A673 (cell line): ENCODE measurements around the gene LIAS. TPM values are rescaled to one million over a fixed set of nuclear protein-coding genes. Genes with fewer than 3 reads are reported as not detected.

ENCODE experiments used
- BruUV-seq: library from RNA; stranded (reverse); fragments of 400-500 nt; replicated peaks from 2 replicates; lab custom pipeline; 2021; lab: Mats Ljungman, UMichigan
- CTCF ChIA-PET: fragments of 300-600 bp; sonication (Branson Sonifier 250); formaldehyde crosslinking; loops from one replicate; lab custom pipeline; 2022; ENCODE audit warnings: antibody characterized with exemption; lab: Charles Lee
- POLR2A ChIA-PET: fragments of 300-600 bp; sonication (Branson Sonifier 250); formaldehyde crosslinking; loops from one replicate; lab custom pipeline; 2022; ENCODE audit warnings: antibody characterized with exemption; ENCODE audit not compliant: low non-redundant PET; lab: Charles Lee
- DNase-seq: peaks from one replicate; pipeline ENCODE4 v3.0.0-alpha.2; 2015; ENCODE audit warnings: low spot score
- H3K27ac ChIP-seq: fragments of 200-600 bp; sonication (generic); 2 replicates; pipeline ENCODE4 v1.5.1; 2016; ENCODE audit warnings: mixed run types, low read depth, mild to moderate bottlenecking, mixed read lengths, antibody characterized with exemption, low read length; ENCODE audit not compliant: poor library complexity, severe bottlenecking
- H3K27me3 ChIP-seq: fragments of 200-600 bp; sonication (generic); replicated peaks from 2 replicates; pipeline ENCODE4 v1.6.1; 2017; ENCODE audit warnings: mixed run types, low read depth, mild to moderate bottlenecking, mixed read lengths, antibody characterized with exemption, low read length; ENCODE audit not compliant: insufficient read depth, poor library complexity
- H3K36me3 ChIP-seq: fragments of 200-600 bp; sonication (generic); 2 replicates; pipeline ENCODE4 v1.6.1; 2016; ENCODE audit warnings: mixed run types, mild to moderate bottlenecking, mixed read lengths, antibody characterized with exemption, low read length; ENCODE audit not compliant: insufficient read depth, poor library complexity, severe bottlenecking
- H3K4me1 ChIP-seq: fragments of 200-600 bp; sonication (generic); 2 replicates; pipeline ENCODE4 v1.6.1; 2017; ENCODE audit warnings: mixed run types, mild to moderate bottlenecking, mixed read lengths, antibody characterized with exemption, low read length; ENCODE audit not compliant: insufficient read depth, poor library complexity, severe bottlenecking
- H3K4me3 ChIP-seq: fragments of 200-600 bp; sonication (generic); 2 replicates; pipeline ENCODE4 v1.5.1; 2016; ENCODE audit warnings: low read depth, mixed run types, mild to moderate bottlenecking, mixed read lengths, low read length; ENCODE audit not compliant: poor library complexity, severe bottlenecking
- H3K9me3 ChIP-seq: fragments of 200-600 bp; sonication (generic); 2 replicates; pipeline ENCODE4 v1.6.1; 2016; ENCODE audit warnings: mixed run types, low read depth, mild to moderate bottlenecking, mixed read lengths, antibody characterized with exemption, low read length; ENCODE audit not compliant: poor library complexity, severe bottlenecking
- CTCF ChIP-seq: fragments of 300-800, 200-600 bp; sonication (generic); conservative IDR thresholded peaks from 2 replicates; pipeline ENCODE4 v1.5.1; 2017; ENCODE audit warnings: low read depth, mild to moderate bottlenecking, antibody characterized with exemption, low read length, moderate library complexity, mixed read lengths
- EZH2 ChIP-seq: fragments of 200-600 bp; sonication (generic); IDR thresholded peaks from 2 replicates; pipeline ENCODE4 v1.6.1; 2017; ENCODE audit warnings: borderline replicate concordance, low read depth, mild to moderate bottlenecking, mixed read lengths, antibody characterized with exemption, low read length; ENCODE audit not compliant: poor library complexity, severe bottlenecking
- intact Hi-C: fragments of 100-400 bp; cut with micrococcal nuclease; formaldehyde crosslinking; loops from one replicate; pipeline ENCODE4 v1.10.0; 2022; ENCODE audit not compliant: unreplicated experiment
- total RNA-seq: library from RNA; stranded (reverse); gene quantifications from 2 replicates; pipeline ENCODE4 v1.2.3, GENCODE V29; 2021

The LIAS gene
- total RNA-seq, 1 experiment from 2014 or later = 19.1 TPM

GRCh38 chr4:39484582-39485272, 25.9 kb downstream of the LIAS start:
- Histone ChIP-seq H3K4me1 (no peaks in the 10 kb centered on the region), H3K36me3 (no peaks in the 10 kb centered on the region), H3K9me3 (no peaks in the 10 kb centered on the region), H3K4me3 (no peak overlapping the region), H3K27me3 (no peaks in the 10 kb centered on the region), H3K27ac (no peak overlapping the region)
- intact Hi-C loops = no loop called here
- ChIA-PET CTCF (no interaction called here), POLR2A (no interaction called here)
- no peak for DNase-seq
- BruUV-seq = no TSS peak
- TF ChIP-seq CTCF (no peak), EZH2 (no peak)

- BruUV-seq = no TSS peak
- H3K27ac ChIP-seq = no peak overlapping the region
These were observed 27.5 kb downstream of the LIAS start for GRCh38 chr4:39486221-39486804.

DNA sequence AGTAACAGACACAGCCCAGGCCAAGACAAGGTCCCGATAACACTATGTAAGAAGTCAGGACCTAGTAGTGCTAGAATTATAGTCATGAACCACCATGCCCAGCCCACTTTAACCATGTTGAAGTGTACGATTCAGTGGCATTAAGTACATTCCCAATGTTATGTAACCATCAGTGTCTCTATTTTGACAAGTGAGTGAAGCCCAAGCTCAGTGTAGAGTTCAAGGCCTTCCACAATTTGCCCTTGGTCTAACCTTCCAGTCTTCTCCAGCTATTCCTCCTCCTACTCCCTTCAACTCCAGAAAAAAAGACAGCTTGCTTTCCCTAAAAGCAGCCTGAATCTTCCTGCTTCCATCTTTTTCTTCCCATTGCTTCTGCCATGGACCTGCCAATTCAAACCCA, 31.5 kb downstream of the LIAS start:
- CTCF ChIA-PET = no interaction called here
- no peaks in the 10 kb centered on the region for H3K36me3 ChIP-seq
- no peaks in the 10 kb centered on the region for H3K9me3 ChIP-seq
- H3K4me3 ChIP-seq = no peak overlapping the region
- no peak overlapping the region for H3K27ac ChIP-seq
- no TSS peak for BruUV-seq
- H3K27me3 ChIP-seq = no peaks in the 10 kb centered on the region
- intact Hi-C loops = no loop called here
- POLR2A ChIA-PET = no interaction called here
- no peaks in the 10 kb centered on the region for H3K4me1 ChIP-seq
- DNase-seq = no peak
- TF ChIP-seq CTCF (no peak), EZH2 (no peak)

More at GRCh38 chr4:39486221-39486804, 27.5 kb downstream of the LIAS start:
- intact Hi-C loops = no loop called here
- Histone ChIP-seq H3K9me3 (no peaks in the 10 kb centered on the region), H3K36me3 (no peaks in the 10 kb centered on the region), H3K27me3 (no peaks in the 10 kb centered on the region), H3K4me1 (no peaks in the 10 kb centered on the region), H3K4me3 (no peak overlapping the region)
- POLR2A ChIA-PET = no interaction called here
- CTCF ChIA-PET = no interaction called here
- no peak for DNase-seq
- TF ChIP-seq EZH2 = no peak
- TF ChIP-seq CTCF = no peak
